Measurements from ENCODE around the gene SNRNP200.

DNA sequence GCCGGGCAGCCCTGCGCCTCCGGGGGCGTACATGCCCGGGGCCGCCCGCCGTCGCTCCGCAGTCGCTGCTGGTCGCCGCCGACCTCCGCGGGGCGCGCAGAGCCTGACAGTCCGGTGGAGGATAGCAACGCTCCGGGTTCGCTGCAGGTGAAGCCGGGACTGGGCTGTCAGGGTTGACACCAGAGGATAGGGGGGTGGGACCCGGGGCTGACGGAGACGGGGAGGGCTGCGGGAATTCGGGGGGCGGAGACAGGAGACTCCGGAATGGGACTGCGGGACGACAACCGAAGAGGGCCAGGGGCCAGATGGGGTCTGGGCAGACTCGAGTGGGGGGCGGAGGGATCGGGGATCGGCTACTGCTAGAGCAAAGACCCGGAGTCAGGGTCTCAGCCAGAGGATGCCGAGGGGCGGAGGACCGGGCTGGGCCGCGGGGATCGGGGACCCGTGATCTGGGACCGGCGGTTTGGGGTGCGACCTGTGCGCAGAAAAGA, 40.0 kb downstream of the SNRNP200 start:
- no peak for TF ChIP-seq CTCF (IDR thresholded peaks at IDR 0.05; ENCODE audit: insufficient read depth, low read depth, low read length)
- TF ChIP-seq EZH2 (IDR thresholded peaks at IDR 0.05; ENCODE audit: insufficient read depth, low read length), result no peak

Measured in astrocyte (in vitro differentiated cells and primary cell).